K562 (cell line): ENCODE data around the gene PSMB2. TPM values are rescaled to one million over a fixed set of nuclear protein-coding genes. Genes with fewer than 3 reads are reported as not detected.

Source experiments
- DACH1 ChIP-seq: fragments of 450-650 bp; IDR thresholded peaks from 2 replicates; pipeline ENCODE4 v1.6.1; 2018; ENCODE audit not compliant: partially characterized antibody
- DIDO1 ChIP-seq: fragments of 450-650 bp; IDR thresholded peaks from 2 replicates; pipeline ENCODE4 v1.6.1; 2016; ENCODE audit warnings: low read depth, missing biosample characterization, missing genetic modification characterization
- HCFC1 ChIP-seq: IDR thresholded peaks from 2 replicates; pipeline ENCODE4 v1.6.1; 2012; ENCODE audit warnings: low read depth, low read length, improper control_type of control experiment
- HDAC1 ChIP-seq, 2 experiments: fragments of 450-650 bp; IDR thresholded peaks; 2 replicates each; pipeline ENCODE4 v1.6.1; 2016 to 2017; ENCODE audit warnings: inconsistent platforms in 1 of 2, mild to moderate bottlenecking in 1 of 2, moderate library complexity in 1 of 2
- HDAC2 ChIP-seq: fragments of 450-650 bp; IDR thresholded peaks from 2 replicates; pipeline ENCODE4 v1.6.1; 2016; ENCODE audit warnings: mild to moderate bottlenecking
- NFATC3 ChIP-seq: fragments of 450-650 bp; IDR thresholded peaks from 2 replicates; pipeline ENCODE4 v1.6.1; 2017; ENCODE audit warnings: mild to moderate bottlenecking
- NR2C2 ChIP-seq, 2 experiments: fragments of 200-800 bp in 1 of 2; sonication (Bioruptor generic) in 1 of 2; sonication (generic) in 1 of 2; formaldehyde crosslinking in 1 of 2; IDR thresholded peaks; 2 replicates each; pipeline versions ENCODE4 v1.6.1 to v1.8.0; 2016 to 2022; ENCODE audit warnings: mild to moderate bottlenecking in 1 of 2, missing compliant biosample characterization in 1 of 2, missing genetic modification characterization in 1 of 2, missing genetic modification reagents in 1 of 2
- RBM17 ChIP-seq: fragments of 200-400 bp; formaldehyde crosslinking; IDR thresholded peaks from 2 replicates; pipeline ENCODE4 v1.6.1; 2017; ENCODE audit warnings: low read depth, mild to moderate bottlenecking, low read length, borderline replicate concordance
- TARDBP ChIP-seq: fragments of 450-650 bp; IDR thresholded peaks from 2 replicates; pipeline ENCODE4 v1.6.1; 2016
- YY1 ChIP-seq, 3 experiments: IDR thresholded peaks; 2 replicates each; pipeline ENCODE4 v1.6.1; 2011; ENCODE audit warnings: low read length in 2 of 3, mild to moderate bottlenecking in 2 of 3, moderate library complexity in 2 of 3, borderline replicate concordance in 1 of 3, control low read depth in 1 of 3, low read depth in 1 of 3; ENCODE audit not compliant: insufficient read depth in 3 of 3, insufficient replicate concordance in 2 of 3, control insufficient read depth in 1 of 3, insufficient read length in 1 of 3; ENCODE audit errors: extremely low read depth in 1 of 3
- ZFP36 ChIP-seq: fragments of 150-350 bp; IDR thresholded peaks from 2 replicates; pipeline ENCODE4 v1.6.1; 2018; ENCODE audit warnings: low read length, low read depth; ENCODE audit not compliant: partially characterized antibody
- ZNF197 ChIP-seq: fragments of 200-800 bp; sonication (Bioruptor generic); IDR thresholded peaks from 2 replicates; pipeline ENCODE4 v1.6.1; 2016; ENCODE audit warnings: low read depth, missing genetic modification characterization, missing compliant biosample characterization
- ZNF274 ChIP-seq: IDR thresholded peaks from 2 replicates; pipeline ENCODE4 v1.6.1; 2011; ENCODE audit warnings: low read depth, mild to moderate bottlenecking, low read length, moderate library complexity, borderline replicate concordance
- ZNF589 ChIP-seq: fragments of 200-800 bp; sonication (Bioruptor generic); IDR thresholded peaks from 2 replicates; pipeline ENCODE4 v1.6.1; 2016; ENCODE audit warnings: low read depth, missing genetic modification characterization, missing compliant biosample characterization
- ZSCAN29 ChIP-seq: fragments of 450-650 bp; IDR thresholded peaks from 2 replicates; pipeline ENCODE4 v1.6.1; 2017
- polyA plus RNA-seq, 8 experiments: library from polyadenylated mRNA; depleted of rRNA in 4 of 8; stranded (reverse) in 5 of 8; unstranded in 3 of 8; fragments of >200 nt; fragmentation: Nextera tagmentation in 2 of 8; fragmentation: Illumina TruSeq in 1 of 8; extraction: Ambion mirVana in 2 of 8; extraction: Trizol in 1 of 8; gene quantifications; 2 replicates each; pipeline versions ENCODE4 v1.2.1 to v1.2.3, GENCODE V29; 2011 to 2014; ENCODE audit warnings: inconsistent platforms in 1 of 8, missing spikeins in 1 of 8
- total RNA-seq, 7 experiments: library from RNA; depleted of rRNA in 6 of 7; stranded (reverse); fragments of >200 nt in 6 of 7; fragmentation: Illumina TruSeq in 2 of 7; extraction: Trizol in 2 of 7; gene quantifications; 2 replicates each; pipeline versions ENCODE4 v1.2.1 to v1.2.3, GENCODE V29; 2011 to 2021; ENCODE audit warnings: low replicate concordance in 1 of 7
- TF ChIP-seq, protein P1 (sequence below), 3 experiments: fragments of 200-800 bp in 1 of 3; fragments of 250-450 bp in 1 of 3; fragments of 450-650 bp in 1 of 3; sonication (Bioruptor Pico) in 1 of 3; sonication (Bioruptor generic) in 1 of 3; formaldehyde crosslinking in 1 of 3; IDR thresholded peaks; 2 replicates each; pipeline versions ENCODE4 v1.6.1 to v1.8.0; 2016 to 2022; ENCODE audit warnings: mild to moderate bottlenecking in 2 of 3, missing genetic modification characterization in 2 of 3, missing compliant biosample characterization in 1 of 3, moderate library complexity in 1 of 3
- TF ChIP-seq, protein P2 (sequence below): fragments of 250-450 bp; sonication (Bioruptor Pico); IDR thresholded peaks from 2 replicates; pipeline ENCODE4 v1.9.0; 2021; ENCODE audit warnings: mild to moderate bottlenecking, inconsistent platforms
- TF ChIP-seq, protein P3 (sequence below): fragments of 250-450 bp; sonication (Bioruptor Pico); IDR thresholded peaks from 2 replicates; pipeline ENCODE4 v1.5.0; 2020; ENCODE audit warnings: mild to moderate bottlenecking, borderline replicate concordance

Gene PSMB2
- total and polyA plus RNA-seq, 9 of the 15 experiments (the other 6 are each of a cell fraction or from before 2014, with no cell fraction given), result 71.7 to 543 (median 165) TPM

DNA sequence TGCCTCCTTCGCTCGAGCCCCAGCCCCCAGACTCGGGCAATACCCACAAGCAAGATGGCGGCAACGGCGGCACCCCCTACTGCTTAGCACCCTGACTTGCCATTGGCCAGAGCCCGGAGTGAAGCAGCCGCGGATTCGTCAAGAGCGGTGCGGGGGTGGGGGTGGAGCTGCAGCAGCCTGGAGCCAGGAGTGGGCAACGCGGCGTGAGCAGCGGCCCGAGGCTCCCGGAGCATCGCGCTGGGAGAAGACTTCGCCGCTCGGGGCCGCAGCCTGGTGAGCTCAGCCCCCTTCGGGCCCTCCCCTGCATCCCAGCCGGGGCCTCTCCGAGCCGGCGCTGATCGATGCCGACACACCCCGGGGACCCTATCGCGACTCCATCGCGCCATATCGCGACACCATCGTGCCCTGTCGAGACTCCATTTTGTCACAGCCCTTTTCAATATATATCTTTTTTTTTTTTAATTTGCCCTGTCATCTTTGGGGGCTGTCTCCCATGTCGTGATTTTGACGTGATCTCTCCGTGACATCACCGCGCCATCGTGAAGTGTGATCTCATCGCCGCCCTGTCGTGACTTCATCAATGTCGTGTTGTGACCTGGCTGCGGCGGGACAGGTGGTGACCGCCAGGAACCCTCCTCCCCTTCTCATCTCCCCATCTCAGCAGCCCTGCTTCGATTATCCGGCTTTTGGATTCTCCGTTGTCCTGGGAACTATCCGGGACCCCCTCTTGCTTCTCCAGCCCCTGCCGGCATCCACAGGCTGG lies 83.5 kb downstream of the PSMB2 start, which contains the start of gene NCDN (continued):
- TF ChIP-seq, protein P1, sequence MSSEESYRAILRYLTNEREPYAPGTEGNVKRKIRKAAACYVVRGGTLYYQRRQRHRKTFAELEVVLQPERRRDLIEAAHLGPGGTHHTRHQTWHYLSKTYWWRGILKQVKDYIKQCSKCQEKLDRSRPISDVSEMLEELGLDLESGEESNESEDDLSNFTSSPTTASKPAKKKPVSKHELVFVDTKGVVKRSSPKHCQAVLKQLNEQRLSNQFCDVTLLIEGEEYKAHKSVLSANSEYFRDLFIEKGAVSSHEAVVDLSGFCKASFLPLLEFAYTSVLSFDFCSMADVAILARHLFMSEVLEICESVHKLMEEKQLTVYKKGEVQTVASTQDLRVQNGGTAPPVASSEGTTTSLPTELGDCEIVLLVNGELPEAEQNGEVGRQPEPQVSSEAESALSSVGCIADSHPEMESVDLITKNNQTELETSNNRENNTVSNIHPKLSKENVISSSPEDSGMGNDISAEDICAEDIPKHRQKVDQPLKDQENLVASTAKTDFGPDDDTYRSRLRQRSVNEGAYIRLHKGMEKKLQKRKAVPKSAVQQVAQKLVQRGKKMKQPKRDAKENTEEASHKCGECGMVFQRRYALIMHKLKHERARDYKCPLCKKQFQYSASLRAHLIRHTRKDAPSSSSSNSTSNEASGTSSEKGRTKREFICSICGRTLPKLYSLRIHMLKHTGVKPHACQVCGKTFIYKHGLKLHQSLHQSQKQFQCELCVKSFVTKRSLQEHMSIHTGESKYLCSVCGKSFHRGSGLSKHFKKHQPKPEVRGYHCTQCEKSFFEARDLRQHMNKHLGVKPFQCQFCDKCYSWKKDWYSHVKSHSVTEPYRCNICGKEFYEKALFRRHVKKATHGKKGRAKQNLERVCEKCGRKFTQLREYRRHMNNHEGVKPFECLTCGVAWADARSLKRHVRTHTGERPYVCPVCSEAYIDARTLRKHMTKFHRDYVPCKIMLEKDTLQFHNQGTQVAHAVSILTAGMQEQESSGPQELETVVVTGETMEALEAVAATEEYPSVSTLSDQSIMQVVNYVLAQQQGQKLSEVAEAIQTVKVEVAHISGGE (CRISPR knock-in tag; IDR thresholded peaks at IDR 0.05), result no peak; a peak in 2 of 6 replicates
- TF ChIP-seq HDAC1 (IDR thresholded peaks at IDR 0.05) (peak in 1 of 2 experiments; percentile 49; a peak in 1 of 4 replicates), DACH1 (no peak), ZNF274 (no peak; the same call in 1 of the 2 replicates), HDAC2 (peak; percentile 53; the same call in 1 of the 2 replicates), TARDBP (no peak), NFATC3 (peak; percentile 95), RBM17 (no peak), ZNF197 (peak; percentile 91), ZFP36 (no peak), HCFC1 (peak; percentile 99), DIDO1 (tag) (peak; percentile 98), ZNF589 (CRISPR knock-in tag) (no peak), YY1 (IDR thresholded peaks at IDR 0.05; ENCODE audit: borderline replicate concordance in 1 of 3, control insufficient read depth in 1 of 3, extremely low read depth in 1 of 3, insufficient read depth in 3 of 3, insufficient read length in 1 of 3, insufficient replicate concordance in 2 of 3, low read depth in 1 of 3, low read length in 2 of 3) (peak; percentile 99 to 100 (median 99)), ZSCAN29 (0 out of 2 replicates have a peak, but pooled peaks have one; percentile 26), NR2C2 (CRISPR knock-in tag; IDR thresholded peaks at IDR 0.05) (peak; percentile 99), NR2C2 (tag; IDR thresholded peaks at IDR 0.05) (peak; percentile 95)
- TF ChIP-seq, protein P2, sequence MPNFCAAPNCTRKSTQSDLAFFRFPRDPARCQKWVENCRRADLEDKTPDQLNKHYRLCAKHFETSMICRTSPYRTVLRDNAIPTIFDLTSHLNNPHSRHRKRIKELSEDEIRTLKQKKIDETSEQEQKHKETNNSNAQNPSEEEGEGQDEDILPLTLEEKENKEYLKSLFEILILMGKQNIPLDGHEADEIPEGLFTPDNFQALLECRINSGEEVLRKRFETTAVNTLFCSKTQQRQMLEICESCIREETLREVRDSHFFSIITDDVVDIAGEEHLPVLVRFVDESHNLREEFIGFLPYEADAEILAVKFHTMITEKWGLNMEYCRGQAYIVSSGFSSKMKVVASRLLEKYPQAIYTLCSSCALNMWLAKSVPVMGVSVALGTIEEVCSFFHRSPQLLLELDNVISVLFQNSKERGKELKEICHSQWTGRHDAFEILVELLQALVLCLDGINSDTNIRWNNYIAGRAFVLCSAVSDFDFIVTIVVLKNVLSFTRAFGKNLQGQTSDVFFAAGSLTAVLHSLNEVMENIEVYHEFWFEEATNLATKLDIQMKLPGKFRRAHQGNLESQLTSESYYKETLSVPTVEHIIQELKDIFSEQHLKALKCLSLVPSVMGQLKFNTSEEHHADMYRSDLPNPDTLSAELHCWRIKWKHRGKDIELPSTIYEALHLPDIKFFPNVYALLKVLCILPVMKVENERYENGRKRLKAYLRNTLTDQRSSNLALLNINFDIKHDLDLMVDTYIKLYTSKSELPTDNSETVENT, result peak; percentile 78; the same call in 1 of the 2 replicates
- TF ChIP-seq, protein P3, sequence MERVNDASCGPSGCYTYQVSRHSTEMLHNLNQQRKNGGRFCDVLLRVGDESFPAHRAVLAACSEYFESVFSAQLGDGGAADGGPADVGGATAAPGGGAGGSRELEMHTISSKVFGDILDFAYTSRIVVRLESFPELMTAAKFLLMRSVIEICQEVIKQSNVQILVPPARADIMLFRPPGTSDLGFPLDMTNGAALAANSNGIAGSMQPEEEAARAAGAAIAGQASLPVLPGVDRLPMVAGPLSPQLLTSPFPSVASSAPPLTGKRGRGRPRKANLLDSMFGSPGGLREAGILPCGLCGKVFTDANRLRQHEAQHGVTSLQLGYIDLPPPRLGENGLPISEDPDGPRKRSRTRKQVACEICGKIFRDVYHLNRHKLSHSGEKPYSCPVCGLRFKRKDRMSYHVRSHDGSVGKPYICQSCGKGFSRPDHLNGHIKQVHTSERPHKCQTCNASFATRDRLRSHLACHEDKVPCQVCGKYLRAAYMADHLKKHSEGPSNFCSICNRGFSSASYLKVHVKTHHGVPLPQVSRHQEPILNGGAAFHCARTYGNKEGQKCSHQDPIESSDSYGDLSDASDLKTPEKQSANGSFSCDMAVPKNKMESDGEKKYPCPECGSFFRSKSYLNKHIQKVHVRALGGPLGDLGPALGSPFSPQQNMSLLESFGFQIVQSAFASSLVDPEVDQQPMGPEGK (CRISPR knock-in tag), result no peak
